H7 (cell line): Measurements from ENCODE around the gene FAM228B. TPM values are rescaled to one million over a fixed set of nuclear protein-coding genes. Genes with fewer than 3 reads are reported as not detected.
A peak's percentile ranks its signal among the peaks of the same experiment; 100 is the strongest.
"Not testable (repeated sequence)": the region's sequence is repeated elsewhere in the genome, so short reads cannot be mapped to it uniquely, and the experiment has no call there.

Experiments
- DNase-seq: peaks from one replicate; pipeline ENCODE4 v3.0.0; 2012
- H3K27me3 ChIP-seq: 2 replicates; pipeline ENCODE4 v1.6.0; 2011; ENCODE audit warnings: mild to moderate bottlenecking, low read length; ENCODE audit not compliant: control insufficient read depth, insufficient read depth
- H3K36me3 ChIP-seq: replicated peaks from 2 replicates; pipeline ENCODE4 v1.5.1; 2011; ENCODE audit warnings: low read length; ENCODE audit not compliant: control insufficient read depth, insufficient read depth
- H3K4me3 ChIP-seq: 2 replicates; pipeline ENCODE4 v1.5.1; 2011; ENCODE audit warnings: low read depth, mild to moderate bottlenecking, control low read depth, low read length, moderate library complexity; ENCODE audit not compliant: insufficient read depth
- total RNA-seq: library from RNA; depleted of rRNA; stranded (reverse); fragments of >200 nt; shearing (Covaris generic); gene quantifications from 2 replicates; pipeline ENCODE4 v1.2.3, GENCODE V29; 2014

FAM228B gene
- total RNA-seq, 1 experiment from 2014 or later = 3.2 TPM

GRCh38 chr2:24111407-24111901 is 11.8 kb upstream of the FAM228B start:
- no peaks in the 10 kb centered on the region for H3K36me3 ChIP-seq
- no peak for DNase-seq

GRCh38 chr2:24115057-24115456 is 8.2 kb upstream of the FAM228B start:
- DNase-seq = no peak
- H3K27me3 ChIP-seq = no peaks in the 10 kb centered on the region
- no peak overlapping the region for H3K4me3 ChIP-seq
- no peaks in the 10 kb centered on the region for H3K36me3 ChIP-seq

More at GRCh38 chr2:24111407-24111901, 11.8 kb upstream of the FAM228B start:
- Histone ChIP-seq H3K27me3 (no peaks in the 10 kb centered on the region), H3K4me3 (no peak overlapping the region)

GRCh38 chr2:24117902-24118301 is 5.4 kb upstream of the FAM228B start:
- Histone ChIP-seq H3K36me3 (no peaks in the 10 kb centered on the region), H3K4me3 (no peak overlapping the region), H3K27me3 (no peaks in the 10 kb centered on the region; the same call in 1 of the 2 replicates)
- DNase-seq = no peak

DNA sequence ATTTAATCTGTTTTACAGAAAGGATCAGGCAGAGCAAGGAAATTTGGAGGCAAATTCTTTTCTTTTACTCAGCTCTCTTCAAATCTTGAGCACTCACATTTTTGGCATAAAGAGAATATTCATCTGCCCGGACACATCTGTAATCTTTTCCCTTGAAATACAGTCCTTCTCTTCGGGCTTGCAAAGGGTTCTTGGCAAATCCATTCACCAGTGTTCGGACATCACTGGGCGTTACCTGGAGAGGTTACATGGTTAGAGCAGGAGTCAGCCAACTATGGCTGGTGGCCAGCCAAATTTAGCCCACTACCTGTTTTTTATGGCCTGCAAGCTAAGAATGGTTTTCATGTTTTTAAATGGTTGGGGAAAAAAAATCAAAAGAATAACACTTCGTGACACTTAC is 2.2 kb upstream of the FAM228B start:
- no peak for DNase-seq
- Histone ChIP-seq H3K4me3 (no peak overlapping the region), H3K36me3 (no peaks in the 10 kb centered on the region), H3K27me3 (peaks cover 9% of the 10 kb centered on the region)

DNA sequence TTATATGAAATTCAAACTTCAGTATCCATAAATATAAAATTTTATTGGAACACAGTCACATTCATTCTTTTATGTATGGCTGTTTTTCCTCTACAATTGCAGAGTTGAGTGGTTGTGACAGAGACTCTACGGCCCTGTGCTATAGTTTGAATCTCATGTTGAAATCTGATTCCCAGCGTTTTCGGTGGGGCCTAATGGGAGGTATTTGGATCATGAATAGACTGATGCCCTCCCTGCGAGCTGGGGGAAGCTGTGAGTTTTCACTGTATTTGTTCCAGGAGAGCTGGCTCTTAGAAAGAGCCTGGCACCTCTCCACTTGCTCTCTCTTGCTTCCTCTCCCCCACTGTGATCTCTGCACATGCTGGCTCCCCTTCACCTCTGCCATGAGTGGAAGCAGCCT is 1.8 kb upstream of the FAM228B start:
- H3K27me3 ChIP-seq = peaks cover 9% of the 10 kb centered on the region
- H3K4me3 ChIP-seq = no peak overlapping the region
- no peaks in the 10 kb centered on the region for H3K36me3 ChIP-seq
- peak; percentile 49 for DNase-seq

- no peak for DNase-seq
- H3K27me3 ChIP-seq = peaks cover 9% of the 10 kb centered on the region
- H3K36me3 ChIP-seq = no peaks in the 10 kb centered on the region
- H3K4me3 ChIP-seq = peak overlapping the region; percentile 71
These were observed 689 bp upstream of the FAM228B start for GRCh38 chr2:24122366-24123194.

DNA sequence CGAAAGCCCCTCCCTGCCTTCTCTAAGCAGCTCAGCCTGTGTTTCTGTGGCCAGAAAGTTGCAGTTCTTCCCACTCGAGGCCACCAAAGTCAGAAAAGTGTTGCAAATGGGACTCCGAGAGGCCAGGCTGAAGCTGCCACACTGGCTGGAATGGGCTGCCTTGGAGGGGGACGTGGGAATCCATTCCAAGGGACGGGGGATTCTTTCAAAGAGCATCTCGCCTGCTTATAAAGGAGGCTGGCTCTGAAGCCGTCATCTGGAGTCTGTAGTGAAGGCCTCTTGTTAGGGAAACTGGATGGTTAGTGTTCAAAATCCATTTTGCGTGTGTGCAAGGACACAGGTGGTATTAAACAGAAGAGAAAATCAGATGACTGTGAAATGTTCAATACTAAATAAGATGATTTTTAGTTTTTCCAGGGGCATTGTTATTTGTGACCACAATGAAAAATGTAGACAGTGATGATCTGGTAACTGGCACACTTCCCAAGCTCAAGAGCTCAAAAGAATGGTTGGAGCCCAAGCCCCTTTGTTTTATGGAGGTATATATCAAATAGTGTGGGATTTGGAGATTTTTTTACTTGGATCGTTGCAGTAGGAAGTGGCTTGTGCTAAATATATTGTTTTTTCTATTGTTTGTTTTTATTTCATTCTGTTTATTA is 782 bp downstream of the FAM228B start:
- H3K36me3 ChIP-seq = no peaks in the 10 kb centered on the region
- peak overlapping the region; percentile 71 for H3K4me3 ChIP-seq
- H3K27me3 ChIP-seq = peaks cover 9% of the 10 kb centered on the region
- no peak for DNase-seq

DNA sequence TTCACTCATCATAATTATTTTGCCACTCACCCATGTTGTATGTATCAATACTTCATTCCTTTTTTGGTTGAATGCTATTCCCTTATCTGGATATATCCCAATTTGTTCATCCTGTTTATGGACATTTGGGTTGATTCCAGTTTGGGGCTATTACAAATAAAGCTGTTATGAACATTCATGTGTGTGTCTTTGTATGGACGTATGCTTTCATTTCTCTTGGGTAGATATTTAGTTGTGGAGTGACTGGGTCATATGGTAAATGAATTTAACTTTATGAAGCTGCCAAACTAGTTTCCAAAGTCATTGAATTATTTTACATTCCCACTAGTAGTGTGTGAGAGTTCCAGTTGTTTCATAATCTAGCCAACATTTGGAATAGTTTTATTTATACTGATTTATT is 2.7 kb downstream of the FAM228B start:
- Histone ChIP-seq H3K4me3 (no peak overlapping the region), H3K27me3 (peaks cover 9% of the 10 kb centered on the region), H3K36me3 (no peaks in the 10 kb centered on the region)
- no peak for DNase-seq

GRCh38 chr2:24132543-24132942 is 9.3 kb downstream of the FAM228B start:
- Histone ChIP-seq H3K27me3 (no peaks in the 10 kb centered on the region), H3K4me3 (no peak overlapping the region), H3K36me3 (no peaks in the 10 kb centered on the region)
- no peak for DNase-seq

- H3K36me3 ChIP-seq, H3K4me3 ChIP-seq, DNase-seq, H3K27me3 ChIP-seq: not testable (repeated sequence)
These were observed 17.0 kb downstream of the FAM228B start for GRCh38 chr2:24140305-24140704.

DNA sequence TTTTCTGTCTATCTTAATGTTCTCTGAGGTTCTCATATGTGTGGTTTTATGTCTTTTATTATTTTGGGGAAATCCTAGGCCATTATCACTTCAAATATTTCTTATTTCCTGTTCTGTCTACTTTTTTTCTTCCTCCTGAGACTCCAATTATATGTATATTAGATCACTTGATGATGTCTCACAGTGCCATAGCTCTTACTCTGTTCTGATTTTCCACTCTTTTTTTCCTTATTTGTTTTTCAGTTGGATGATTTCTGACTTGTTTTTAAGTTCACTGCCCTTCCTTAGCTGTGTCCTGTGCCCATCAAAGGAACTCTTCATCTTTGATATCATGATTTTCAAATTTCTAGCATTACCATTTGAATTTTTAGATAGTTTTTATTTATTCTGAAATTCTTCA is 24.1 kb downstream of the FAM228B start:
- no peak overlapping the region for H3K4me3 ChIP-seq
- no peak for DNase-seq
- H3K36me3 ChIP-seq = no peaks in the 10 kb centered on the region
- H3K27me3 ChIP-seq = no peaks in the 10 kb centered on the region

DNA sequence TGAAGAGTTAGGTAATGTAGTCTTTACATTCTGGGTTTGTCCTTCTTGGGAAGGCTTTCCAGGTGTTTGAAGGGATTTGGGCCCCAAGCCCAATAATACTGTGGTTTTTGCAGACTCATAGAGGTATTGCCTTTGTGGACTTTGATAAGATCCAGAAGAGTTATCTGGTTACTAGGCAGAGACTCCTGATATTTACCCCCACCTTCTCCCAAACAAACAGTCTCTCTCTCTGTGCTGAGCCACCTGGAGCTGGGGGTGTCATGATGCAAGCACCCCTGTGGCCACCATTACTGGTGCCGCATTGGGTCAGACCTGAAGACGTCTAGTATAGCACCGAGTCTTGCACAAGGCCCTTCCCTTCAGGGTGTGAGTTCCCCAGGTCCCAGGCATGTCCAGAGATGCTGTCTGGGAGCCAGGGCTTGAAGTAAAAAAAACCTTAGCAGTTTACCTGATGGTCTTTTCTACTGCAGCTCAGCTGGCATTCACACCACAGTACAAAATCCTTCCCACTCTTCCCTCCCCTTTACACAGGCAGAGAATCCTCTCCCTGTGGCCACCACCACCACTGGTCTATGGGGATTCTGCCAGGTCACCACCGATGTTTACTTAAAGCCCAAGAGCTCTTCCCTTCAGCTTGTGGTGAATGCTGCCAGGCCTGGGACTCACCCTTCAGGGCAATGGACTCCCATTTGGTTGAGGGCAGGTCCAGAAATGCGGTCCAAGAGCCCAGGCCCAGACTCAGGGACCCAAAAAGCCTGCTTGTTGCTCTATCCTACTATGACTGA is 29.3 kb downstream of the FAM228B start:
- no peaks in the 10 kb centered on the region for H3K36me3 ChIP-seq
- DNase-seq = no peak
- no peak overlapping the region for H3K4me3 ChIP-seq
- no peaks in the 10 kb centered on the region for H3K27me3 ChIP-seq

DNA sequence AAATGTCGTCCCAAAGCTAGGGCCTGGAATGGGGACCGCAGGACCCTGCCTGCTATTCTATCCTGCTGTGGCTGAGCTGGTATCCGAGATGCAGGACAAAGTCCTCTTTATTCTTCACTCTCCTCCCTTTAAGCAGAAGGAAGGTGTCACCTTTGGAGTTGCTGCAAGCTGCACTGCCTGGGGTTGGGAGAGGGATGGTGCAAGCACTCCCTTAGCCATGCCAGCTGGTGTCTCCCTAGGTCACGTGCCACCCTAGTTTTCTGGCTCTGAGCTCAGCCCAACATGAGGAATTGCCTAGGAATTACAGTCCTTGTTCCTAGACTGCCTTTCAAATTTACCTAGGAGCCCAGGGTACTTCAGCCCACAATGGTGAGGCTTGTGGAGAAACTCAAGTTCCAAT is 30.2 kb downstream of the FAM228B start:
- DNase-seq = no peak
- Histone ChIP-seq H3K27me3 (no peaks in the 10 kb centered on the region), H3K4me3 (no peak overlapping the region), H3K36me3 (no peaks in the 10 kb centered on the region)

DNA sequence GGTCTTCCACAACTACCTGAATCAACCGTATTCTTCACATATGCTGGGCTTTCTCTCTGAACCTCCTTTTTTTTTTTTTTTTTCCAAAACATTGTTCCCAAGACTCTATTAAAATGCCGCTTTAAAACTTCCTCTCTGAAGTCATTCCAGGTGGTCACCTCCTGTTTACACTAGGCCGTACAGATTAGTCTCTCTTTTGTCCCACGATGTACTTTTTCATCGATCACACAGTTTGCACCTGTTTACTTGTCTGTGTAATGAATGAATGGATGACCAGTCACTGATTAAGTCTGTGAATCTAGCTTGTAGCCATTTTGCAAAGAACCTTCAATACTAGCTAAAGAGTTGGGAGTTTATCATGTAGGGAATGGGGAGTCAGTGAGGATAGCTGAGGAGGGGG is 34.9 kb downstream of the FAM228B start:
- H3K27me3 ChIP-seq = no peaks in the 10 kb centered on the region
- no peaks in the 10 kb centered on the region for H3K36me3 ChIP-seq
- no peak for DNase-seq
- H3K4me3 ChIP-seq = no peak overlapping the region
